ENCODE data around the gene KDM1A.
"Not testable (repeated sequence)": the region's sequence is repeated elsewhere in the genome, so short reads cannot be mapped to it uniquely, and the experiment has no call there.

GRCh38 chr1:23000133-23000532 is 19.1 kb upstream of the KDM1A start:
- not testable (repeated sequence) for TF ChIP-seq CTCF (conservative IDR thresholded peaks at IDR 0.05; ENCODE audit: low read length); EZH2phosphoT487 (IDR thresholded peaks at IDR 0.05; ENCODE audit: borderline replicate concordance)
